ENCODE data around the gene ERCC8.
"Not testable (repeated sequence)": the region's sequence is repeated elsewhere in the genome, so short reads cannot be mapped to it uniquely, and the experiment has no call there.

Gene ERCC8

GRCh38 chr5:60887096-60887495 is 57.8 kb downstream of the ERCC8 start:
- DNase-seq: no peak
- TF ChIP-seq CTCF (IDR thresholded peaks at IDR 0.05; ENCODE audit: low read depth, low read length, missing control alignments): no peak

GRCh38 chr5:60886158-60886557 is 58.7 kb downstream of the ERCC8 start:
- no peaks in the 10 kb centered on the region for H3K27me3 ChIP-seq (replicated peaks)
- in situ Hi-C loops (cut with HindIII; ENCODE audit: low pct_ligation_motif_present, low sequenced_read_pairs): no loop called here
- H3K36me3 ChIP-seq (replicated peaks): no peaks in the 10 kb centered on the region
- no peak overlapping the region for H3K4me3 ChIP-seq (ENCODE audit: low read depth, low read length)
- no peak for TF ChIP-seq CTCF (IDR thresholded peaks at IDR 0.05; ENCODE audit: low read depth, low read length, missing control alignments)
- DNase-seq: no peak
- H3K27ac ChIP-seq: no peak overlapping the region

More at GRCh38 chr5:60887096-60887495, 57.8 kb downstream of the ERCC8 start:
- no peaks in the 10 kb centered on the region for H3K36me3 ChIP-seq (replicated peaks)
- H3K4me3 ChIP-seq (ENCODE audit: low read depth, low read length): no peak overlapping the region
- in situ Hi-C loops (cut with HindIII; ENCODE audit: low pct_ligation_motif_present, low sequenced_read_pairs): no loop called here
- H3K27me3 ChIP-seq (replicated peaks): no peaks in the 10 kb centered on the region
- no peak overlapping the region for H3K27ac ChIP-seq

GRCh38 chr5:60883229-60883628 is 61.6 kb downstream of the ERCC8 start:
- peak; percentile 21 for DNase-seq
- peak; percentile 53 for TF ChIP-seq CTCF (IDR thresholded peaks at IDR 0.05; ENCODE audit: low read depth, low read length, missing control alignments)
- in situ Hi-C loops (cut with HindIII; ENCODE audit: low pct_ligation_motif_present, low sequenced_read_pairs): no loop called here
- H3K36me3 ChIP-seq (replicated peaks): no peaks in the 10 kb centered on the region
- H3K27ac ChIP-seq: no peak overlapping the region
- H3K27me3 ChIP-seq (replicated peaks): no peaks in the 10 kb centered on the region
- no peak overlapping the region for H3K4me3 ChIP-seq (ENCODE audit: low read depth, low read length)

- H3K4me3 ChIP-seq (ENCODE audit: low read depth, low read length): no peak overlapping the region
- no peaks in the 10 kb centered on the region for H3K27me3 ChIP-seq (replicated peaks)
- TF ChIP-seq CTCF (IDR thresholded peaks at IDR 0.05; ENCODE audit: low read depth, low read length, missing control alignments): no peak
- H3K36me3 ChIP-seq (replicated peaks): no peaks in the 10 kb centered on the region
- in situ Hi-C loops (cut with HindIII; ENCODE audit: low pct_ligation_motif_present, low sequenced_read_pairs): no loop called here
- no peak overlapping the region for H3K27ac ChIP-seq
- no peak for DNase-seq
These were observed 72.0 kb downstream of the ERCC8 start for GRCh38 chr5:60872892-60873291.

- Histone ChIP-seq H3K36me3 (replicated peaks) (no peaks in the 10 kb centered on the region), H3K27me3 (replicated peaks) (no peaks in the 10 kb centered on the region), H3K4me3 (ENCODE audit: low read depth, low read length) (no peak overlapping the region), H3K27ac (no peak overlapping the region)
- no peak for DNase-seq
- in situ Hi-C loops (cut with HindIII; ENCODE audit: low pct_ligation_motif_present, low sequenced_read_pairs): no loop called here
- no peak for TF ChIP-seq CTCF (IDR thresholded peaks at IDR 0.05; ENCODE audit: low read depth, low read length, missing control alignments)
These were observed 74.0 kb downstream of the ERCC8 start for GRCh38 chr5:60870857-60871256.

GRCh38 chr5:60860572-60860971 is 84.3 kb downstream of the ERCC8 start:
- H3K27ac ChIP-seq; DNase-seq; H3K27me3 ChIP-seq (replicated peaks); H3K36me3 ChIP-seq (replicated peaks); H3K4me3 ChIP-seq (ENCODE audit: low read depth, low read length); in situ Hi-C loops (cut with HindIII; ENCODE audit: low pct_ligation_motif_present, low sequenced_read_pairs): not testable (repeated sequence)

All from brain microvascular endothelial cell (primary cell).